Ishikawa (cell line): ENCODE measurements around the gene TMEM11.

Experiments used
- EGR1 ChIP-seq: IDR thresholded peaks from 2 replicates; pipeline ENCODE4 v1.6.1; 2012
- MAX ChIP-seq: IDR thresholded peaks from 2 replicates; pipeline ENCODE4 v1.6.1; 2012
- RAD21 ChIP-seq: IDR thresholded peaks from 2 replicates; pipeline ENCODE4 v1.6.1; 2012; ENCODE audit warnings: low read depth
- TAF1 ChIP-seq: IDR thresholded peaks from 2 replicates; pipeline ENCODE4 v1.6.1; 2012; ENCODE audit warnings: low read depth, mild to moderate bottlenecking
- ZBTB7A ChIP-seq: IDR thresholded peaks from 2 replicates; pipeline ENCODE4 v1.6.1; 2012; ENCODE audit warnings: low read depth

- TF ChIP-seq ZBTB7A (no peak), TAF1 (no peak), EGR1 (no peak), MAX (no peak), RAD21 (no peak)
Measured at GRCh38 chr17:21243516-21244303, 29.7 kb upstream of the TMEM11 start.
